Amniotic stem cell (primary cell): ENCODE results near the gene TMEM25.
A peak's percentile ranks its signal among the peaks of the same experiment; 100 is the strongest.
"Not testable (repeated sequence)": the region's sequence is repeated elsewhere in the genome, so short reads cannot be mapped to it uniquely, and the experiment has no call there.

ENCODE experiments used
- DNase-seq: peaks from one replicate; lab custom pipeline; 2025; lab: John Stamatoyannopoulos, UW

Gene TMEM25

DNA sequence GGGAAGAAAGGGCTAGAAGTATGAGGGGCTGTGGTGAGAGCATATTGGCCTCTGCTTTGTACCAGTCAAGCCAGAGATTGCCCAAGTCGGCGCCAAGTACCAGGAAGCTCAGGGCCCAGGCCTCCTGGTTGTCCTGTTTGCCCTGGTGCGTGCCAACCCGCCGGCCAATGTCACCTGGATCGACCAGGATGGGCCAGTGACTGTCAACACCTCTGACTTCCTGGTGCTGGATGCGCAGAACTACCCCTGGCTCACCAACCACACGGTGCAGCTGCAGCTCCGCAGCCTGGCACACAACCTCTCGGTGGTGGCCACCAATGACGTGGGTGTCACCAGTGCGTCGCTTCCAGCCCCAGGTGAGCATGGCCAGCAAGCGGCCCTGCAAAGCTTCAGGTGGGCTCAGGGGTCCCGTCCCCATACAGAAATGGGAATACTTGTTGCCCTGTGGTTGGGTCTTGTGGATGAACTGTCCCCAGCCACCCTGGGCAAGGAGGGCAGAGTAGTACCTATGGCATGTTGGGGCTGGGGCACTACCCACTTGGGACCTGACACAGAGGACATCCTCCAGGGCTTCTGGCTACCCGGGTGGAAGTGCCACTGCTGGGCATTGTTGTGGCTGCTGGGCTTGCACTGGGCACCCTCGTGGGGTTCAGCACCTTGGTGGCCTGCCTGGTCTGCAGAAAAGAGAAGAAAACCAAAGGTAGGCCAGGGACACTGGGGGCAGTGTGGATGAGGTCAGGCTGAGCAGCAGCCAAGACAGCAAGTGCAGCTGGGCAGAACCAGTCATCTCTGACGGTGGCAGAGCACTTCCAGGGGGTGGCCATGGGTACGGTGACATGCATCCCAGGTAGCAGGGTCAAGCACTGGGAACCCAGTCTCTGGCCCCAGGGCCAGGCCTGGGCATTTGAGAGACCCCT is 2.1 kb downstream of the TMEM25 start:
- DNase-seq: no peak

DNA sequence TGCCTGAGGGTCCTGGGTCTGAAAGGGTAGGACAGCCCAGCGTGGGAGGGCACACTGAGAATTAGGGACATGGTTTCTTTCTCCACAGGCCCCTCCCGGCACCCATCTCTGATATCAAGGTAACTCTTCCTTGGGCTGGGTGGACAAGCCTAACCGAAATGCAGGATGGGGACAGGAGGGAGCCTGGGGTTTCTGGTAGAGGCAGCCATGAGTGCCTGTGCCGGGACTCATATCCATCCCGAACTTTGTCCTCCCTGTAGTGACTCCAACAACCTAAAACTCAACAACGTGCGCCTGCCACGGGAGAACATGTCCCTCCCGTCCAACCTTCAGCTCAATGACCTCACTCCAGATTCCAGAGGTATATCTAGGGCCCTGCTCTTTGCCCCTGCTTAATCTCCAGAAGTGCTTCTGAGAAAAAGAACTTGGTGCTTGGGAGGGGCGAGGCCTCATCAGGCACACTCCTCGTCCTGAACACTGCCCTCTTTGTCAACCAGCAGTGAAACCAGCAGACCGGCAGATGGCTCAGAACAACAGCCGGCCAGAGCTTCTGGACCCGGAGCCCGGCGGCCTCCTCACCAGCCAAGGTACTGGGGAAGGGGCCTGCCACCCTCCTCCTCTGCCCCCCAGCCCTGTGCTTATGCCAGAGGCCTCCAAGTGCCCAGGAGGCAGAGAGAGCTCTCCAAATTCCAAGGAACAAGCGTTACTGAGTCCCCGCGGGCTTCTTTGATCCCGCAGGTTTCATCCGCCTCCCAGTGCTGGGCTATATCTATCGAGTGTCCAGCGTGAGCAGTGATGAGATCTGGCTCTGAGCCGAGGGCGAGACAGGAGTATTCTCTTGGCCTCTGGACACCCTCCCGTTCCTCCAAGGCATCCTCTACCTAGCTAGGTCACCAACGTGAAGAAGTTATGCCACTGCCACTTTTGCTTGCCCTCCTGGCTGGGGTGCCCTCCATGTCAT is 3.1 kb downstream of the TMEM25 start:
- DNase-seq: no peak

DNA sequence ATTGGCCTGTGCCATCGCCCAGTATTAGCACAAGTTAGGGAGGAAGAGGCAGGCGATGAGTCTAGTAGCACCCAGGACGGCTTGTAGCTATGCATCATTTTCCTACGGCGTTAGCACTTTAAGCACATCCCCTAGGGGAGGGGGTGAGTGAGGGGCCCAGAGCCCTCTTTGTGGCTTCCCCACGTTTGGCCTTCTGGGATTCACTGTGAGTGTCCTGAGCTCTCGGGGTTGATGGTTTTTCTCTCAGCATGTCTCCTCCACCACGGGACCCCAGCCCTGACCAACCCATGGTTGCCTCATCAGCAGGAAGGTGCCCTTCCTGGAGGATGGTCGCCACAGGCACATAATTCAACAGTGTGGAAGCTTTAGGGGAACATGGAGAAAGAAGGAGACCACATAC is 4.3 kb downstream of the TMEM25 start:
- no peak for DNase-seq

DNA sequence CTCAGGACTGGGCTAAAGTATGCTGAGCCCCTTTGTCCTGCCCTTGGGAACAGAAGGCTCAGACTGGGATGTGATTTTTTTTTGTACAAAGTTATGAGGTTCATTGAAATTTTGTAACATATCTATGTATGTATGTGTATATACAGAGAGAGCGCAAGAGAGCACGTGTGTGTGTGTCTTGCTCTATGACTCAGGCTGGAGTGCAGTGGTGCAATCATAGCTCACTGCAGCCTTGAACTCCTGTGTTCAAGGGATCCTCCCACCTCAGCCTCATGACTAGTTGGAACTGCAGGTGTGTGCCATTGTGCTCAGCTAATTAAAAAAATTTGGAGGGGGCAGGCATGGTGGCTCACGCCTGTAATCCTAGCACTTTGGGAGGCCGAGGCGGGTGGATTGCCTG is 5.7 kb downstream of the TMEM25 start:
- DNase-seq: no peak

DNA sequence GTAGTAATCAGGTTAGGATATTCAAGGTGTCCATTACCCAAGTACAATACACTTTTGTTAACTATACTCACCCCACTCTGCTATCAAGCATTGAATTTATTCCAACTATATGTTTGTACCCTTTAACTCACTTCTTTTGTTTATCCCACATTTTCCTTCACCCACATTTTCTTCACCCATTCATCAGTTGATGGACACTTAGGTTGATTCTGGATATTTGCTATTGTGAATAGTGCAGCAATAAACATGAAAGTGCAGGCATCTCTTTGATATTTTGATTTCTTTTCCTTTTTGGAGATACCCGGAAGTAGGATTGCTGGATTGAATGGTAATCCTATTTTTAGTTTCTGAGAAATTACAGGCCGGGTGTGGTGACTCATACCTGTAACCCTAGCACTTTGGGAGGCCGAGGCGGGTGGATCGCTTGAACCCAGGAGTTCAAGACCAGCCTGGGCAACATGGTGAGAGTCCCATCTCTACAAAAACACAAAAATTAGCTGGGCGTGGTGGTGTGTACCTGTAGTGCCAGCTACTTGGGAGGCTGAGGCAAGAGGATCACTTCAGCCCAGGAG is 6.5 kb downstream of the TMEM25 start:
- DNase-seq: no peak

DNA sequence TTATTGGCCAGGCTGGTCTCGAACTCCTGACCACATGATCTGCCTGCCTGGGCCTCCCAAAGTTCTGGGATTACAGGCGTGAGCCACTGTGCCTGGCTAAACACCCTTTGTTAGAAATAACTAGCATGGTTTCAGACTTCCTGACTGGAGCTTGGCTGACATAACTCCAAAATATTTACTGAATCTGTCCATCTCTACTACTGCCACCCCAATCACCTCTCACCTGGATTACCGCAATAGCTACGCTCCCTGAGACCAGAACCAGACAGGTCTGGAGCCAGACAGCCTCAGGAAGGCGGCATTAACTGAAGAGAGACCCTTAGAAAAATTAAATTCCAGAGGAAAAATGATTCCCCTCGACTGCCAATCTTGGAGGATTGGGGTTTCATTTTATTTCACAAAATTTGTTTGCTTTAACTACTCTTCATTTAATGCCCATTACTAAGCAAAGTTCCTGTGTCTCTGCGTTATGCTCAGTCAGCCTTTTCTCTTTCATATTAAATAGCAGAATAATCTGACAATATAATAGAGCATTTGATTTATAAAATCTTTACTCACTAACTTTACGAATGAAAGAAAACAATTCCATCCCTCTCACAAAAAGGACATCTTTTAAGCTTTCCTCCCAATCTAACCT is 13.1 kb downstream of the TMEM25 start:
- no peak for DNase-seq

DNA sequence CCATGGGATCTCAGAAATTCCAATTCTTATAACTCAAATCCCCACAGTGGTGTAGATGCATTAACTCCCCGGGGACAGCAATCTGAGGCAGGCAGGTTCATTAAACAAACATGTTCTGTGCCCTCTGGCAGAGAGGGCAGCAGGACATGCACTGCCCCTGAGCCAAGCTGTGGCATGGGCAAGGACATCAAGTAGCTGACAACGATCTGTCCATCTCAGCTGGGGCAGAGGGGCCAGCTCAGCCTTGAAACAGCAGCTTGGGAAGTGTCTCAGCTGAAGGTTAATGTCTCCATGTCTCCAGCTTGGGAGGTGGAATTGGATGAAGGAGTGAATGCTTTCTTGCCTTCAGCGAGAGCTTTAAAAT is 13.6 kb downstream of the TMEM25 start:
- DNase-seq: no peak

DNA sequence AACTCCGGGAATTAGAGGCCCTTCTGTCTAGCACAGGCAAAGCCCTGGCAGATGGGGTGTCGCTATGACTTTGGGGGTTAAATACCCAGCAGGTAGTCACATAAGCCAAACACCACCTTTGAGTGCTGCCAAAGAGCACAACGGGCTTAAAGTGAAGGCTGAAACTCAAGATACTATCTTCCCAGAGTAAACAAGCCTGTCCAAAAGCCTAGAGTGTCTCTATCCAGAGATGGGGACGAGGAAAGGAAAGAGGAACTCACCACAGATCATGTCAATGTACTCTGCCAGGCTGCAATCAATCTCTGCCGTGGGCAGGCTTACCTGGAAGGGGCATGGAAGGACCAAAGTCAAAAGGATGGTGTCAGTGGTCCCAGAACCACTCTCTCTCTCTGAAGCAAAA is 14.5 kb downstream of the TMEM25 start:
- no peak for DNase-seq

DNA sequence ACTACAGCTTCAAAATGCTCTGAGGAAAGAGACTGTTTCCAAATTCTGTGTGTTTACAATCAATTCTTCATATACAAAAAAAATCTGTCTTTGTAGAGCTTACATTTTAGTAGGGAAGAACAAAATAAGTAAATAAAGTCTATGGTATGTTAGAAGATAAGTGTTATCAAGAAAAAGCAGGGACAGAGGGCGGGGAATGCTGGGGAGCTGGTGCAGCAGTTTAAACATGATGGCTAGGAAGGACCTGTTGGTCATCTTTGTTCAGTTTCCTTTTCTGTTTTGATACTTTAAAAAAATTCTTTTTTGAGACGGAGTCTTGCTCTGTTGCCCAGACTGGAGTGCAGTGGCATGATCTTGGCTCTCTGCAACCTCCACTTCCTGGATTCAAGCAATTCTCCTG is 16.1 kb downstream of the TMEM25 start:
- DNase-seq: no peak

DNA sequence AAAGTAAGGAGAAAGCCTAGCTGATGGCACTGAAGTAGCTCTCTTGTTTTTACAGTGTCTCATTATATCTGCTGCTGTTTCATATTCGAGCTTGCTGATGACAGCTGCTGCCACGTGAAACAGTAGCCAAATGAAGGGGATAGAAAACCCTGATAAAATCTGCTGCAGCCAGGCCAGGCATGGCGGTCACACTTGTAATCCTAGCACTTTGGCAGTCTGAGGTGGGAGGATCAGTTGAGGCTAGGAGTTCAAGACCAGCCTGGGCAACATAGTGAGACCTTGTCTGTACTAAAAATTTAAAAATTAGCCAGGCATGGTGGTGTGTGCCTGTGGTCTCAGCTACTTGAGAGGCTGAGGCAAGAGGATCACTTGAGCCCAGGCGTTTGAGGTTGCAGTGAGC is 21.3 kb downstream of the TMEM25 start:
- DNase-seq: no peak

DNA sequence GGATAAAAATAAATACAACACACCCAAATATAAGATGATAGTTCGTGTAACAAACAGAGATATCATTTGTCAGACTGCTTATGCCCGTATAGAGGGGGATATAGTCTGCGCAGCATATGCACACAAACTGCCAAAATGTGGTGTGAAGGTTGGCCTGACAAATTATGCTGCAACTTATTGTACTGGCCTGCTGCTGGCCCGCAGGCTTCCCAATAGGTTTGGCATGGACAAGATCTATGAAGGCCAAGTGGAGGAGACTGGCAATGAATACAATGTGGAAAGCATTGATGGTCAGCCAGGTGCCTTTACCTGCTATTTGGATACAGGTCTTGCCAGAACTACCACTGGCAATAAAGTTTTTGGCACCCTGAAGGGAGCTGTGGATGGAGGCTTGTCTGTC is 29.8 kb downstream of the TMEM25 start:
- no peak for DNase-seq

DNA sequence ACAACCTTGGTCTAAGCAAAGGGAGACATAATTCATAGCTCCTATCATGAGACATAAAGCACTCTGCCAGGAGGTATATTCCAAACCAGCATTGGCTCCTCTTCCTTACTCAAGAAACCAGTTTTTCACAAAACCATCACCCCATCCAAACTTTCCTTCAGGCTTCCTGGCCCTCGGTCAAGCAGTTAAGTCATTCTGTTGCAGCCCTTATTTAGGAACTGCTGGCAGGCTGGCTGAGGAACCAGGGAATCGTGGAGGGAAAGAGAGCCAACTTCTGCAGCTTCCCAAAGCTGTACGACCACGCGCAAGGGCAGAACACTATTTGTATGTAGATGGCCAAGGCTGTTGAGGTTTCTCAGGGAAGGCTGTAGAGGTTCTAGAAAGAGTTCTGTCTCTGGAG is 34.1 kb downstream of the TMEM25 start:
- DNase-seq: no peak

DNA sequence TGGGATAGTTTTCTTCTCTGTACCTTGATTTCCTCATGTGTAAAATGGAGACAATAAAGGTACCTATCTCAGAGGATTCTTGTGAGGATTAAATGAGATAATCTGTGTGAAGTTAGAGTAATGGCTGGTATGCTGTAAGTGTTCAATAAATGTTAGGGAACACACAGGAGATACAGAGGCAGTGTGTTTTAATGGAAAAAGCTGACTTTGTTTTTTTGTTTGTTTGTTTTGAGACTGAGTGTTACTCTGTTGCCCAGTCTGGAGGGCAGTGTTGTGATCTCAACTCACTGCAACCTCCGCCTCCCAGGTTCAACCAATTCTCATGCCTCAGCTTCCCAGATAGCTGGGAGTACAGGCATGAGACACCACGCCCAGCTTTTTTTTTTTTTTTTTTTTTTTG is 38.7 kb downstream of the TMEM25 start:
- DNase-seq: no peak

DNA sequence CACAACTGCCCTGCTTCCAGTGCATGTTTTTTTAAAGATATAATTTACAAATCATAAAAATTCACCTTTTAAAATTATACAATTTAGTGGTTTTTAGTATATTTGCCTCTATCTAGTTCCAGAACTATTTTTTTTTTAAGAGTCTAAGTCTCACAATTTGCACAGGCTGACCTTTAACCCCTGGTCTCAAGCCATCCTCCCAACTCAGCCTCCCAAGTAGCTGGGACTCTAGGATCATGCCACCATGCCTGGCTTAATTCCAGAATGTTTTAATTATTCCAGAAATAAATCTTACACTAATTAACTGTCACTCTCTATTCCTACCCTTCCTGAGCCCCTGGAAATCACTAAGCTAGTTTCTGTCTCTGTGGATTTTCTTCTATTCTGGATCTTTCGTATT is 39.8 kb downstream of the TMEM25 start:
- DNase-seq: no peak

DNA sequence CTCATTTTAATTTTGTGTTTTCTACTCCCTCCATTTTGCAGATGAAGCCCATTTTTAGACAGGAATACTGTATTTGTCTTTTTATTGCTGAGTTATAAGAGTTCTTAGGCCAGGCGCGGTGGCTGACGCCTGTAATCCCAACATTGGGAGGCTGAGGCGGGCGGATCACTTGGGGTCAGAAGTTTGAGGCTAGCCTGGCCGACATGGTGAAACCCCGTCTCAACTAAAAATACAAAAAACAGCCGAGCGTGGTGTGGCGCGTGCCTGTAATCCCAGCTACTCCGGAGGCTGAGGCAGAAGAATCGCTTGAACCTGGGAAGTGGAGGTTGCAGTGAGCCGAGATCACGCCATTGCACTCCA is 40.7 kb downstream of the TMEM25 start:
- not testable (repeated sequence) for DNase-seq

DNA sequence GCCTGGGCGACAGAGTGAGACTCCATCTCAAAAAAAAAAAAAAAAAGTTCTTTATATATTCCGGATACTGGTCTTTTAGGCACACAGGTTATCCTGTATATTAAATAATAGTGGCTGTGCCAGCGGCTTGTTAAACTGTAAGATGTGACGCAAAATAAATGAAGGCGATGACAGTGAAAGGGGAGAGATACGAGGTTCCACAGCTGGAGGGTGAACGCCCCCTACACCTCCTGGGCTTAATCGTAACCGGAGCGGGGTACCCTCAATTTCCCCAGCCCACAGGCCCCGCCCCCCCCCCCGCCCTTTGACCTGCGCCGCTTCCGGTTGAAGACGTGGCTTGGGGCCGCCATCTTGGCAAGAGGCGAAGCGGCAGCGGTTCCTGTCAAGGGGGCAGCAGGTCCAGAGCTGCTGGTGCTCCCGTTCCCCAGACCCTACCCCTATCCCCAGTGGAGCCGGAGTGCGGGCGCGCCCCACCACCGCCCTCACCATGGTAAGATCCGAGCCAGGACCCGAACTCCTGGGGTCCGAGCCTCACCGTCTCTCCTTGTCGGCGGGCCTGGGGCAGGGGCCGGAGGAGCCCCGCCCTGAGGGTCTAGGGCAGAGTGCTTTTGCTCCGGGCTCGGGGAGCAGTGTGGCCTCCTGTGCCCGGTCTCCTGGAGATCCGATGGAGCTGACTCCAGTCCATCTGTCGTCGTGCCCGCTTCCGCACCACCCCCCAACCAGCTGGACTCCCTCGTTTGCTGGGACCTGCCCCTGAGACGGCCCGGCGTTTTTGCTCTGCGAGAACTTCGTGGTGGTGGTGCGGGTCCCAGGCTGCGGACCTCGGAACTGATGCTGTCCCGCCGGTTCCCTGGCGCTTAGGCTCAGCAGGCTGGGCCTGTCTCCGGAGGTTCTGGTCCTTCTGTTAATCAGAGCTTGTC is 41.3 kb downstream of the TMEM25 start, which contains the start of gene ARCN1:
ARCN1 (plus strand) TSS at position 349 of the 920 bp plus-strand sequence; CDS start at position 488, 139 bp downstream.
- peak; percentile 53 for DNase-seq

DNA sequence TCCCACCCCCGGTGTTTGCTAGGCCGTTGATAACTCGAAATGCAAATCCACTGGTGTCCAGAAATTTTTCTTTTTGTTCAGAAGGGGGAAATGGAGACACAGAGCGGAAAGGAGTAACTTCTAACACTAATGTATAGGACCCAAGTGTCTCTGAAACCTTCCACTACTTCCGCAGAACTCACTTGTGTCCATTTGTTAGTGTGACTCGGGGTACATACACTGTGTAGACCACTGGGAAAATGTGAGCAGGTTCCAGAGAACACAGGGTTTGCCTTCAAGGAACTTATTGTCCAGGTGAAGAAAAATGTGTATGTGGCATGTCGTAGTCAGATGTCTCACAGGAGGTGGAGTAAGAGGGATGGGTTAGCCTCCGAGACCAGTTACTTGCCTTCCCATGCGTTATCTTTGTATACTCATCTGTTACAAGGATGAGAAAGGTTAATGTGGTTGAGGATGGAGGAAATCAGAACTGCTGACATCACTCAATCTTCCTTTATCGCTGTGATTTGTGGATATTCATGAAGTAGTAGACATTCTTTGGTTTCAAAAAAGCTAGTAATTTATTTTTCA is 42.1 kb downstream of the TMEM25 start:
- no peak for DNase-seq

DNA sequence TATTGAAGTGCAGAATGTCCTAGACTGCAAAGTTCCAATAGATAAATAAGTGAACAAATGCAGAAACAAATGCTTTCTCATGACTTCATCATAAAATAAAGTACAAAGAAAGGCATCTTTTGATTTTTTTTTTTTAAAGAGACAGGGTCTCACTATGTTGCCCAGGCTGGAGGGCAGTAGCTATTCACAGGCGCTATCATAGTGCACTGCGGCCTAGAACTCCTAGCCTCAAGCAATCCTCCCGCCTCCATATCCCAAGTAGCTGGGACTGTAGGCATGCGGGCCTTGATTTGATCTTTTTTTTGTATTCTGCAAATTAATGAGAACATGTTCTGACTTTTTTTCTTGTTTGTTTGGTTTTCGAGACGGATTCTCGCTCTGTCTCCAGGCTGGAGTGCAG is 43.6 kb downstream of the TMEM25 start:
- no peak for DNase-seq

DNA sequence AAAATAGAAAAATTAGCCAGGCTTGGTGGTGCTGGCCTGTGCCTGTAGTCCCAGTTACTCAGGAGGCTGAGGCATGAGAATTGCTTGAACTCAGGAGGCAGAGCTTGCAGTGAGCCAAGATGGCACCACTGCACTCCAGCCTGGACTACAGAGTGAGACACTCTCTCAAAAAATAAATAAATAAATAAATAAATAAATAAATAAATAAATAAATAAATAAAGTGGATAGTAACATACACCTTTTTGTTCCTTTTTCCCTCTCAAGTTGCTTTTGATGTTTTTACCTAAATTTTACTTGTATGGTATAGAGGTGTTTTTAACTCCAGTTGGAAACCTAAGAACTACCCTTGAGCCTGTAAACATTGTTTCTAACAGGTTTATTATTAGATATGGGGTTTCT is 47.0 kb downstream of the TMEM25 start:
- not testable (repeated sequence) for DNase-seq

DNA sequence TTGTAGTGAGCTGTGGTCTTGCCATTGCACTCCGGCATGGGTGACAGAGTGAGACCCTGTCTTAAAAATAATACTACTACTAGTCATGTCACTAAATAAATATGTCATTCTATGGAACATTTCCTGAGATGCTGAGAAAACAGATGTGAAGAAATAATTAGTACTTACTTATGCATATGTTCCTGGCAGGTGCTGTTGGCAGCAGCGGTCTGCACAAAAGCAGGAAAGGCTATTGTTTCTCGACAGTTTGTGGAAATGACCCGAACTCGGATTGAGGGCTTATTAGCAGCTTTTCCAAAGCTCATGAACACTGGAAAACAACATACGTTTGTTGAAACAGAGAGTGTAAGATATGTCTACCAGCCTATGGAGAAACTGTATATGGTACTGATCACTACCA is 50.1 kb downstream of the TMEM25 start:
- DNase-seq: no peak
